AG04450 (cell line): ENCODE data around the gene TECTB. TPM values are rescaled to one million over a fixed set of nuclear protein-coding genes. Genes with fewer than 3 reads are reported as not detected.

ENCODE experiments used
- CTCF ChIA-PET: fragments of 300-600, 350-600 bp; formaldehyde crosslinking; extraction: SDS; loops from one replicate; lab custom pipeline; 2022; ENCODE audit warnings: antibody characterized with exemption, inconsistent platforms; lab: Charles Lee
- POLR2A ChIA-PET: fragments of 350-600 bp; formaldehyde crosslinking; extraction: SDS; loops from one replicate; lab custom pipeline; 2021; ENCODE audit warnings: antibody characterized with exemption, inconsistent platforms; lab: Yijun Ruan, JAX
- DNase-seq: peaks from one replicate; pipeline ENCODE4 v3.0.0-alpha.2; 2011; ENCODE audit warnings: low read depth, low spot score
- H3K27ac ChIP-seq: one replicate; pipeline ENCODE4 v1.5.1; 2012; ENCODE audit warnings: low read depth, low read length, control low read depth
- H3K27me3 ChIP-seq: one replicate; pipeline ENCODE4 v1.6.0; 2012; ENCODE audit warnings: low read length; ENCODE audit not compliant: control insufficient read depth, insufficient read depth
- H3K4me3 ChIP-seq: 2 replicates; pipeline ENCODE4 v1.5.1; 2011; ENCODE audit warnings: mild to moderate bottlenecking, low read depth, low read length, control low read depth
- H3K9me3 ChIP-seq: 2 replicates; pipeline ENCODE4 v1.5.1; 2012; ENCODE audit warnings: low read length; ENCODE audit not compliant: control insufficient read depth, insufficient read depth
- polyA plus RNA-seq: library from polyadenylated mRNA; depleted of rRNA; stranded (reverse); fragments of >200 nt; gene quantifications from 2 replicates; pipeline ENCODE4 v1.2.3, GENCODE V29; 2011
- TF ChIP-seq, protein P1 (sequence below): IDR thresholded peaks from 2 replicates; pipeline ENCODE4 v1.5.1; 2011; ENCODE audit warnings: low read depth, low read length, control low read depth, inconsistent platforms

Gene TECTB
- polyA plus RNA-seq, 1 experiment: not detected

DNA sequence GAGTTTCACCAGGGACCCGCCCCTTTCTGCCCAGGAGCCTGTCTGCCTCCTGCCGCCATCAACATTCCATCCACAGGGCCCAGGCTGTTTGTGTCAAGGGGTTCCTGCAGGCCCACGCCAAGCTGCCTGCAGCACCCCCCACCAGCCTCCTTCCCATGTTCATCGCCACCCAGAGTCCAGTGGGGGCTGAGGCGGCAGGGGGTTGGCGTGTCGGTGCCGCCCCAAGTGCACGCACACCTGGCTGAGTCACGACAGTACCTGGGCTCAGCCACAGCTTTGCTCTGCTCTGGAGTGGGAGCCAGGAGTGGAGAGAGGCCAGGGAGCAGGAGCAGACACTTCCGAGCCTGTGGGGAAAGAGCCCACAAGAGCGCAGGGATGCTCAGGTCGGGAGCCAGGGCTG lies 42.8 kb upstream of the TECTB start:
- Histone ChIP-seq H3K4me3 (no peak overlapping the region), H3K9me3 (peaks cover 17% of the 10 kb centered on the region), H3K27me3 (no peaks in the 10 kb centered on the region), H3K27ac (no peak overlapping the region)
- DNase-seq: no peak
- ChIA-PET CTCF (no interaction called here), POLR2A (no interaction called here)
- TF ChIP-seq, protein P1, sequence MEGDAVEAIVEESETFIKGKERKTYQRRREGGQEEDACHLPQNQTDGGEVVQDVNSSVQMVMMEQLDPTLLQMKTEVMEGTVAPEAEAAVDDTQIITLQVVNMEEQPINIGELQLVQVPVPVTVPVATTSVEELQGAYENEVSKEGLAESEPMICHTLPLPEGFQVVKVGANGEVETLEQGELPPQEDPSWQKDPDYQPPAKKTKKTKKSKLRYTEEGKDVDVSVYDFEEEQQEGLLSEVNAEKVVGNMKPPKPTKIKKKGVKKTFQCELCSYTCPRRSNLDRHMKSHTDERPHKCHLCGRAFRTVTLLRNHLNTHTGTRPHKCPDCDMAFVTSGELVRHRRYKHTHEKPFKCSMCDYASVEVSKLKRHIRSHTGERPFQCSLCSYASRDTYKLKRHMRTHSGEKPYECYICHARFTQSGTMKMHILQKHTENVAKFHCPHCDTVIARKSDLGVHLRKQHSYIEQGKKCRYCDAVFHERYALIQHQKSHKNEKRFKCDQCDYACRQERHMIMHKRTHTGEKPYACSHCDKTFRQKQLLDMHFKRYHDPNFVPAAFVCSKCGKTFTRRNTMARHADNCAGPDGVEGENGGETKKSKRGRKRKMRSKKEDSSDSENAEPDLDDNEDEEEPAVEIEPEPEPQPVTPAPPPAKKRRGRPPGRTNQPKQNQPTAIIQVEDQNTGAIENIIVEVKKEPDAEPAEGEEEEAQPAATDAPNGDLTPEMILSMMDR: no peak

DNA sequence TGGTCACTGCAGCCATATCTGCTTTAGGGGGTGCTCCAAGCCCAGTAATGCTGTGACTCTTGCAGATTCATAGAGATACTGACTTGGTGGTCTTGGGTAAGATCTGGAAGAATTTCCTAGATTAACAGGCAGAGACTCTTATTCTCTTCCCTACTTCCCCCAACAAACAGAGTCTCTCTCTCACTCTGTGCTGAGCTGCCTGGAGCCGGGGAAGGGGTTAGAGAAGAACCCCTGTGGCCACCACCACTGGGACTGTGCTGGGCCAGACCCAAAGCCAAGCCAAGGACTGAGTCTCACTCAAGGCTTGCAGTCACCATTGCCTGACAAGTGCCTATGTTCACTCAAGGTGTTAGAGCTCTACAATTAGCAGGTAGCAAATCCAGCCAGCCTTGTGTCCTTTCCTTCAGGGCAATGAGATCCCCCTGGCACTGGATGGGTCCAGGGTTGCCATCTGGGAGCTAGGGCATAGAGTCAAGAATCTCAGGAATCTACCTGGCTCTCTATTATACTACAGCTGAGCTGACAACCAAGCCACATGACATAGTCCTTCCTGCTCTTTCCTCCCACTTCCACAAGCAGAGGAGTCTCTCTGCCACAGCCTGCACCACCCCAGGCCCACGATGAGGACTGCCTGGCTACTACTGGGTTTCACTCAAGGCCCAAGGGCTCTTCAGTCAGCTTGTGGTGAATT lies 41.4 kb upstream of the TECTB start:
- POLR2A ChIA-PET: no interaction called here
- Histone ChIP-seq H3K4me3 (no peak overlapping the region), H3K9me3 (peaks cover 17% of the 10 kb centered on the region), H3K27ac (no peak overlapping the region), H3K27me3 (no peaks in the 10 kb centered on the region)
- TF ChIP-seq, protein P1: no peak
- no peak for DNase-seq
- CTCF ChIA-PET: no interaction called here

DNA sequence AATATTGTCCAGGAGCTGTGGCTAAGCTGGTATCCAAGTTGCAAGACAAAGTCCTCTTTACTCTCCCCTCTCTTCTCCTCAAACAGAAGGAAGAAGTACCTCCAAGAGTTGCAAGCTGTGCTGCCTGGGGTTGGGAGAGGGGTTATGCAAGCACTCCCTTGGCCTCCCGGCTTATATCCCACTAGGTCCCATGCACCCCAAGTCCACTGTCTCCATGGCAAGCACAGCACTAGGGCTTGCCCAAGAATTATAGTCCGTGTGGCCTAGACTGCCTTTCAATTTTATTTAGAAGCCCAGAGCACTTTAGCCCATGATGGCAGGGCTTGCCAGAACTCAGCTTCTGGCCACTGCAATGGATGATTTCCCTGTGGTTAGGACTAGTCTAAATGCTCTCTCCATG lies 40.4 kb upstream of the TECTB start:
- ChIA-PET CTCF (no interaction called here), POLR2A (no interaction called here)
- no peak for DNase-seq
- H3K4me3 ChIP-seq: no peak overlapping the region
- peaks cover 17% of the 10 kb centered on the region for H3K9me3 ChIP-seq
- TF ChIP-seq, protein P1: no peak
- H3K27me3 ChIP-seq: no peaks in the 10 kb centered on the region
- no peak overlapping the region for H3K27ac ChIP-seq

DNA sequence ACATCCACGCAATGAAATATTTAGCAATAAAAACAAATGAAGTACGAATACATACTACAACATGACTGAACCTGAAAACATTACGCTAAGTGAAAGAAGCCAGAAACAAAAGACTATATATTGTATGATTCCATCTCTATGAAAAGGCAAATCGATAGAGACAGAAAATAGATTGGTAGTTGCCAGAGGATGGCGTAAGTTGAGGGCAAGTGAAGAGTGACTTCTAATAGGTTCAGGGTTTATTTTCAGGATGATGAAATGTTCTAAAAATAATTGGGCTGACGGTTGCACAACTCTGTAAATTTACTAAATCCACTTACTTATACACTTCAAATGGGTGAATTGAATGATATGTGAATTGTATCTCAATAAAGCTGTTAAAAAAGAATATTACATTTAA lies 39.5 kb upstream of the TECTB start:
- Histone ChIP-seq H3K9me3 (peaks cover 17% of the 10 kb centered on the region), H3K27me3 (no peaks in the 10 kb centered on the region), H3K4me3 (no peak overlapping the region), H3K27ac (no peak overlapping the region)
- DNase-seq: no peak
- TF ChIP-seq, protein P1: no peak
- ChIA-PET POLR2A (interaction anchor here (0.7 kb wide), 1 partner anchor 8 kb away, joined by 4 read pairs; no protein-coding TSS in a partner anchor), CTCF (interaction anchor here (0.7 kb wide), 1 partner anchor 8 kb away, joined by 6 read pairs; no protein-coding TSS in a partner anchor)

DNA sequence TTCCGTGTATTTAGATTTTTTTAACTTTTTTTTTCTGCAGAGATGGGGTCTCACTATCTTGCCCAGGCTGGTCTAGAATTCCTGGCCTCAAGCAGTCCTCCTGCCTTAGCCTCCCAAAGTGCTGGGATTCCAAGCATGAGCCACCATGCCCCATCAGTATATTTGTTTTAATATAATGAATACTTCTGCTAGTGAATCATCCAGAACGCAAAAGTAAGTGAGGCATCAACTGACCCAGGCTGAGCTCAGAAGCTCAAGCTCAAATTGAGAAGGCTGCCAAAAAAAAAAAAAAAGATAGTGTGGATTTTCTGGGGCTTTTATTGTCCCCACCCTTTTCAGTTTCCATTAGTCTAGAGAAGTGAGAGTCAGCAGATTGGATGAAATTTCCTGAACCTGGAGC lies 39.0 kb upstream of the TECTB start:
- Histone ChIP-seq H3K27me3 (no peaks in the 10 kb centered on the region), H3K9me3 (peaks cover 19% of the 10 kb centered on the region), H3K27ac (no peak overlapping the region), H3K4me3 (no peak overlapping the region)
- no peak for DNase-seq
- ChIA-PET CTCF (interaction anchor here (0.7 kb wide), 1 partner anchor 8 kb away, joined by 6 read pairs; no protein-coding TSS in a partner anchor), POLR2A (interaction anchor here (0.6 to 0.7 kb wide), 2 partner anchors 9 to 18 kb away, joined by 4 read pairs; no protein-coding TSS in a partner anchor)
- TF ChIP-seq, protein P1: no peak
